HCT116 (cell line): ENCODE measurements around the gene COL23A1. TPM values are rescaled to one million over a fixed set of nuclear protein-coding genes. Genes with fewer than 3 reads are reported as not detected.

Experiments
- ATAC-seq: fragments of 200-7000 bp; cut with Tn5 transposase; 2 replicates; pipeline ENCODE4 v1.9.1; 2020; ENCODE audit warnings: mild to moderate bottlenecking, moderate library complexity
- BruUV-seq: library from RNA; stranded (reverse); fragments of 400-500 nt; replicated peaks from 2 replicates; lab custom pipeline; 2021; lab: Mats Ljungman, UMichigan
- CTCF ChIA-PET: fragments of 300-600 bp; sonication (Branson Sonifier 250); formaldehyde crosslinking; loops from one replicate; lab custom pipeline; 2021; ENCODE audit warnings: antibody characterized with exemption; lab: Charles Lee
- POLR2A ChIA-PET: fragments of 300-600, 350-600 bp; sonication (Branson Sonifier 250); formaldehyde crosslinking; loops from one replicate; lab custom pipeline; 2021; ENCODE audit warnings: antibody characterized with exemption; lab: Charles Lee
- RAD21 ChIA-PET, 2 experiments: fragments of 300-600 bp; sonication (Branson Sonifier 250); formaldehyde crosslinking; loops; one replicate each; lab custom pipeline; 2023; ENCODE audit warnings: low total read pairs in 2 of 2; ENCODE audit not compliant: uncharacterized antibody in 2 of 2, unreplicated experiment in 2 of 2, low non-redundant PET in 1 of 2; lab: Charles Lee
- DNase-seq: peaks from one replicate; pipeline ENCODE4 v3.0.0-alpha.2; 2010; ENCODE audit warnings: low read depth, low spot score
- H2AFZ ChIP-seq: fragments of 200-600 bp; shearing (Covaris generic), sonication (generic); 2 replicates; pipeline ENCODE4 v1.6.1; 2017; ENCODE audit warnings: low read depth, mixed run types, mixed read lengths, antibody characterized with exemption, low read length; ENCODE audit not compliant: poor library complexity, severe bottlenecking
- H3K27ac ChIP-seq: 2 replicates; pipeline ENCODE4 v1.5.1; 2012; ENCODE audit warnings: low read depth, low read length
- H3K27me3 ChIP-seq: fragments of 200-600 bp; sonication (generic); 2 replicates; pipeline ENCODE4 v1.6.1; 2016; ENCODE audit warnings: mixed run types, low read length, mixed read lengths; ENCODE audit not compliant: insufficient read depth
- H3K36me3 ChIP-seq, 2 experiments: fragments of 200-500 bp in 1 of 2; fragments of 200-600 bp in 1 of 2; sonication (Bioruptor generic) in 1 of 2; sonication (generic) in 1 of 2; 2 replicates each; pipeline versions ENCODE4 v1.5.1 to v1.6.1; 2014 to 2016; ENCODE audit warnings: low read length in 2 of 2, inconsistent platforms in 1 of 2, mixed read lengths in 1 of 2, mixed run types in 1 of 2; ENCODE audit not compliant: insufficient read depth in 2 of 2, control insufficient read depth in 1 of 2
- H3K4me1 ChIP-seq, 2 experiments: fragments of 200-600 bp in 1 of 2; sonication (generic) in 1 of 2; 2 replicates each; pipeline versions ENCODE4 v1.5.1 to v1.6.1; 2012 to 2017; ENCODE audit warnings: low read length in 2 of 2, inconsistent platforms in 1 of 2, mild to moderate bottlenecking in 1 of 2, mixed read lengths in 1 of 2, mixed run types in 1 of 2, moderate library complexity in 1 of 2; ENCODE audit not compliant: insufficient read depth in 2 of 2, control insufficient read depth in 1 of 2
- H3K4me2 ChIP-seq: fragments of 200-600 bp; sonication (generic); 2 replicates; pipeline ENCODE4 v1.6.1; 2017; ENCODE audit warnings: mixed run types, low read length, mixed read lengths
- H3K4me3 ChIP-seq, 2 experiments: fragments of 200-600 bp in 1 of 2; sonication (generic) in 1 of 2; replicated peaks in 1 of 2; 2 replicates each; pipeline ENCODE4 v1.5.1; 2011 to 2016; ENCODE audit warnings: low read length in 2 of 2, control low read depth in 1 of 2, low read depth in 1 of 2, mild to moderate bottlenecking in 1 of 2, mixed read lengths in 1 of 2, mixed run types in 1 of 2
- H3K79me2 ChIP-seq: fragments of 200-600 bp; sonication (generic); 2 replicates; pipeline ENCODE4 v1.6.1; 2017; ENCODE audit warnings: mild to moderate bottlenecking, mixed run types, low read length, moderate library complexity, mixed read lengths; ENCODE audit not compliant: insufficient read depth
- H3K9ac ChIP-seq: fragments of 200-600 bp; sonication (generic); 2 replicates; pipeline ENCODE4 v1.6.1; 2016; ENCODE audit warnings: low read length, mixed read lengths
- H3K9me2 ChIP-seq: fragments of 200-600 bp; sonication (generic), shearing (Covaris generic); 2 replicates; pipeline ENCODE4 v1.6.1; 2017; ENCODE audit warnings: mixed run types, mild to moderate bottlenecking, moderate library complexity; ENCODE audit not compliant: insufficient read depth
- H3K9me3 ChIP-seq, 2 experiments: fragments of 200-500 bp in 1 of 2; fragments of 200-600 bp in 1 of 2; sonication (Bioruptor generic) in 1 of 2; sonication (generic) in 1 of 2; 2 replicates each; pipeline ENCODE4 v1.6.1; 2014 to 2017; ENCODE audit warnings: low read length in 2 of 2, mixed read lengths in 2 of 2, inconsistent platforms in 1 of 2, low read depth in 1 of 2, mild to moderate bottlenecking in 1 of 2, mixed run types in 1 of 2, moderate library complexity in 1 of 2; ENCODE audit not compliant: control insufficient read depth in 1 of 2, insufficient read depth in 1 of 2
- H4K20me1 ChIP-seq: fragments of 200-600 bp; sonication (generic), shearing (Covaris generic); 2 replicates; pipeline ENCODE4 v1.6.1; 2017; ENCODE audit warnings: mixed run types, mild to moderate bottlenecking, moderate library complexity; ENCODE audit not compliant: insufficient read depth
- CBX3 ChIP-seq: IDR thresholded peaks from 2 replicates; pipeline ENCODE4 v1.6.1; 2012; ENCODE audit warnings: low read depth
- CEBPB ChIP-seq: IDR thresholded peaks from 2 replicates; pipeline ENCODE4 v1.6.1; 2012; ENCODE audit warnings: low read depth
- EGR1 ChIP-seq: IDR thresholded peaks from 2 replicates; pipeline ENCODE4 v1.6.1; 2012; ENCODE audit warnings: low read depth
- ELF1 ChIP-seq: IDR thresholded peaks from 2 replicates; pipeline ENCODE4 v1.6.1; 2012; ENCODE audit warnings: low read depth, borderline replicate concordance
- EZH2 ChIP-seq: fragments of 200-600 bp; sonication (generic); IDR thresholded peaks from 2 replicates; pipeline ENCODE4 v1.6.1; 2017; ENCODE audit warnings: antibody characterized with exemption, mixed run types
- JUND ChIP-seq: IDR thresholded peaks from 2 replicates; pipeline ENCODE4 v1.6.1; 2012
- MAX ChIP-seq: IDR thresholded peaks from 2 replicates; pipeline ENCODE4 v1.6.1; 2012
- POLR2AphosphoS5 ChIP-seq: IDR thresholded peaks from 2 replicates; pipeline ENCODE4 v1.6.1; 2011; ENCODE audit warnings: mild to moderate bottlenecking, low read depth, low read length, moderate library complexity
- RAD21 ChIP-seq: IDR thresholded peaks from 2 replicates; pipeline ENCODE4 v1.6.1; 2012; ENCODE audit warnings: low read depth, mild to moderate bottlenecking
- REST ChIP-seq: IDR thresholded peaks from 2 replicates; pipeline ENCODE4 v1.6.1; 2012; ENCODE audit warnings: low read depth
- SIN3A ChIP-seq: IDR thresholded peaks from 2 replicates; pipeline ENCODE4 v1.6.1; 2012; ENCODE audit warnings: low read depth
- SP1 ChIP-seq: IDR thresholded peaks from 2 replicates; pipeline ENCODE4 v1.6.1; 2012; ENCODE audit warnings: low read depth
- SRF ChIP-seq: IDR thresholded peaks from 2 replicates; pipeline ENCODE4 v1.6.1; 2012; ENCODE audit warnings: low read depth
- TCF7L2 ChIP-seq: IDR thresholded peaks from 2 replicates; pipeline ENCODE4 v1.7.0; 2011; ENCODE audit warnings: borderline replicate concordance, inconsistent platforms; ENCODE audit not compliant: insufficient read depth, insufficient read length; ENCODE audit errors: extremely low read depth
- YY1 ChIP-seq: IDR thresholded peaks from 2 replicates; pipeline ENCODE4 v1.6.1; 2011; ENCODE audit warnings: low read length, low read depth, moderate library complexity, mild to moderate bottlenecking; ENCODE audit not compliant: insufficient replicate concordance; ENCODE audit errors: extremely low read depth
- ZBTB33 ChIP-seq: IDR thresholded peaks from 2 replicates; pipeline ENCODE4 v1.6.1; 2011; ENCODE audit warnings: mild to moderate bottlenecking, low read length, moderate library complexity; ENCODE audit not compliant: insufficient replicate concordance; ENCODE audit errors: extremely low read depth
- ZNF274 ChIP-seq: fragments of 200-500 bp; sonication (Bioruptor generic); IDR thresholded peaks from 2 replicates; pipeline ENCODE4 v1.6.1; 2014; ENCODE audit warnings: mild to moderate bottlenecking, low read depth, low read length, inconsistent platforms
- intact Hi-C: fragments of 100-400 bp; cut with micrococcal nuclease; formaldehyde crosslinking; loops from 2 replicates; pipeline ENCODE4 v1.10.0; 2022
- total RNA-seq: library from RNA; stranded (reverse); gene quantifications from one replicate; pipeline ENCODE4 v1.2.1, GENCODE V29; 2021; ENCODE audit not compliant: unreplicated experiment

COL23A1 gene
- total RNA-seq, 1 experiment from 2014 or later = not detected

GRCh38 chr5:178495706-178496105 lies 94.5 kb downstream of the COL23A1 start:
- intact Hi-C loops = no loop called here
- no peaks in the 10 kb centered on the region for H3K36me3 ChIP-seq
- no peaks in the 10 kb centered on the region for H3K27me3 ChIP-seq
- no peak overlapping the region for H2AFZ ChIP-seq
- ATAC-seq = no peak
- TF ChIP-seq REST = no peak
- TF ChIP-seq RAD21 = no peak
- no peak for TF ChIP-seq YY1
- no peak for TF ChIP-seq EGR1
- TF ChIP-seq ZBTB33 = no peak
- TF ChIP-seq TCF7L2 = no peak
- TF ChIP-seq SIN3A = no peak
- TF ChIP-seq ZNF274 = no peak
- TF ChIP-seq CEBPB = no peak
- no peak for TF ChIP-seq SP1
- TF ChIP-seq ELF1 = no peak
- no peak for TF ChIP-seq SRF
- no peak for TF ChIP-seq JUND
- TF ChIP-seq CBX3 = no peak
- no peak for TF ChIP-seq MAX
- TF ChIP-seq EZH2 = no peak
- TF ChIP-seq POLR2AphosphoS5 = no peak
- TF ChIP-seq, all 23 proteins: peak for 0
- no peaks in the 10 kb centered on the region for H3K9me3 ChIP-seq
- POLR2A ChIA-PET = no interaction called here
- H3K9me2 ChIP-seq = no peaks in the 10 kb centered on the region
- no peaks in the 10 kb centered on the region for H3K79me2 ChIP-seq
- H3K4me1 ChIP-seq = no peaks in the 10 kb centered on the region
- no peaks in the 10 kb centered on the region for H4K20me1 ChIP-seq
- CTCF ChIA-PET = no interaction called here
- RAD21 ChIA-PET = no interaction called here
- H3K4me3 ChIP-seq = no peak overlapping the region
- no peak overlapping the region for H3K4me2 ChIP-seq
- H3K27ac ChIP-seq = no peak overlapping the region
- H3K9ac ChIP-seq = no peak overlapping the region
- no peak for DNase-seq
- no TSS peak for BruUV-seq
